H1 (cell line): ENCODE measurements around the gene KRTAP10-5. TPM values are rescaled to one million over a fixed set of nuclear protein-coding genes. Genes with fewer than 3 reads are reported as not detected.

Source experiments
- ATF2 ChIP-seq: IDR thresholded peaks from 2 replicates; pipeline ENCODE4 v1.6.1; 2012; ENCODE audit warnings: low read length, inconsistent platforms
- POLR2AphosphoS5 ChIP-seq: IDR thresholded peaks from 2 replicates; pipeline ENCODE4 v1.6.1; 2011; ENCODE audit warnings: low read depth, low read length
- RAD21 ChIP-seq, 2 experiments: IDR thresholded peaks in 1 of 2; conservative IDR thresholded peaks in 1 of 2; 2 replicates each; pipeline ENCODE4 v1.6.1; 2011; ENCODE audit warnings: low read depth in 2 of 2, low read length in 2 of 2, improper control_type of control experiment in 1 of 2, inconsistent platforms in 1 of 2, mild to moderate bottlenecking in 1 of 2, moderate library complexity in 1 of 2
- RNF2 ChIP-seq: fragments of 200-900, 300-1000 bp; sonication (generic); IDR thresholded peaks from 2 replicates; pipeline ENCODE4 v1.7.1; 2016; ENCODE audit warnings: borderline replicate concordance, low read depth, mild to moderate bottlenecking, antibody characterized with exemption, low read length; ENCODE audit not compliant: poor library complexity, severe bottlenecking; ENCODE audit errors: missing control alignments
- TBP ChIP-seq: IDR thresholded peaks from 2 replicates; pipeline ENCODE4 v1.6.1; 2011; ENCODE audit warnings: low read depth, low read length, improper control_type of control experiment
- TCF12 ChIP-seq: IDR thresholded peaks from 2 replicates; pipeline ENCODE4 v1.6.1; 2011; ENCODE audit warnings: low read depth, mild to moderate bottlenecking, low read length
- ZNF274 ChIP-seq: IDR thresholded peaks from 2 replicates; pipeline ENCODE4 v1.7.0; 2012; ENCODE audit warnings: low read length, borderline replicate concordance; ENCODE audit errors: extremely low read depth
- polyA plus RNA-seq, 7 experiments: library from polyadenylated mRNA; depleted of rRNA in 3 of 7; stranded (reverse) in 5 of 7; unstranded in 2 of 7; fragments of >200 nt in 5 of 7; fragments of 200-250 nt in 2 of 7; gene quantifications; 1 replicate in 5 of 7; 2 replicates in 1 of 7; 4 replicates in 1 of 7; pipeline versions ENCODE4 v1.2.1 to v1.2.3, GENCODE V29; 2011 to 2013; ENCODE audit warnings: missing spikeins in 2 of 7, mixed read lengths in 2 of 7
- total RNA-seq: library from RNA; stranded (reverse); fragmentation: NEBNext Ultra II Directional; extraction: Animal tissue kit (Norgen Biotek cat#: 25700); gene quantifications from 2 replicates; pipeline ENCODE4 v1.2.1, GENCODE V29; 2021

The KRTAP10-5 gene
- total and polyA plus RNA-seq, 2 of the 8 experiments (the other 6 are each of a cell fraction or from before 2014, with no cell fraction given): 0.09 TPM; not detected in 1

- TF ChIP-seq RAD21 (IDR thresholded peaks at IDR 0.05 in 1 of 2, conservative IDR thresholded peaks at IDR 0.05 in 1 of 2; ENCODE audit: low read depth in 2 of 2, low read length in 2 of 2): no peak
- no peak for TF ChIP-seq ZNF274
- no peak for TF ChIP-seq TBP
- no peak for TF ChIP-seq TCF12
- TF ChIP-seq RNF2: no peak
- no peak for TF ChIP-seq ATF2
- no peak for TF ChIP-seq POLR2AphosphoS5
These were observed 4.9 kb downstream of the KRTAP10-5 start (continued) for GRCh38 chr21:44575307-44576024.
